DOHH2 (cell line): ENCODE measurements around the gene ASB1.

Source experiments
- EZH2phosphoT487 ChIP-seq: fragments of 200-600 bp; sonication (generic); IDR thresholded peaks from 2 replicates; pipeline ENCODE4 v1.6.1; 2017; ENCODE audit warnings: borderline replicate concordance, mild to moderate bottlenecking, antibody characterized with exemption, low read length, moderate library complexity, mixed read lengths
- TF ChIP-seq, protein P1 (sequence below): fragments of 200-600 bp; sonication (generic); IDR thresholded peaks from one replicate; pipeline ENCODE4 v1.5.1; 2014; ENCODE audit warnings: antibody characterized with exemption, mild to moderate bottlenecking, low read depth, low read length; ENCODE audit not compliant: poor library complexity, severe bottlenecking

DNA sequence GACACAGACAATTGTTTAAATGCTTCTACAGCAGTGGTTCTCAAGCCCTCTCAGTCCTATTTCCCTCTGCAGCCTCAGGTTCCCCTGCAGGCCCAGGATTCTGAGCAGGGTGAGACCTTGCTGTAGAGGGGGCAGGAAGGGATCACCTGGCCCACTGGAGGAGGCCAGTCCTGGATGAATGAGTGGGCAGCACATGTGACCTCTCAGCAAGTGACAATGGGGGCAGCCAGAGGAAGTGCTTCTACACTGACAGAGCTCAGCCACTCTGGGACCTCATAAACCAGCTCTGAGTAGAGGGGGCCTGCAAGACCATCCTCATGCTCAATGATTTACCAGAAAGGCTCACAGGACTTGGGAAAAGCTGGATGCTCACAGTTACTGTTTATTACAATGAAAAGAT, 63.2 kb downstream of the ASB1 start:
- TF ChIP-seq, protein P1, sequence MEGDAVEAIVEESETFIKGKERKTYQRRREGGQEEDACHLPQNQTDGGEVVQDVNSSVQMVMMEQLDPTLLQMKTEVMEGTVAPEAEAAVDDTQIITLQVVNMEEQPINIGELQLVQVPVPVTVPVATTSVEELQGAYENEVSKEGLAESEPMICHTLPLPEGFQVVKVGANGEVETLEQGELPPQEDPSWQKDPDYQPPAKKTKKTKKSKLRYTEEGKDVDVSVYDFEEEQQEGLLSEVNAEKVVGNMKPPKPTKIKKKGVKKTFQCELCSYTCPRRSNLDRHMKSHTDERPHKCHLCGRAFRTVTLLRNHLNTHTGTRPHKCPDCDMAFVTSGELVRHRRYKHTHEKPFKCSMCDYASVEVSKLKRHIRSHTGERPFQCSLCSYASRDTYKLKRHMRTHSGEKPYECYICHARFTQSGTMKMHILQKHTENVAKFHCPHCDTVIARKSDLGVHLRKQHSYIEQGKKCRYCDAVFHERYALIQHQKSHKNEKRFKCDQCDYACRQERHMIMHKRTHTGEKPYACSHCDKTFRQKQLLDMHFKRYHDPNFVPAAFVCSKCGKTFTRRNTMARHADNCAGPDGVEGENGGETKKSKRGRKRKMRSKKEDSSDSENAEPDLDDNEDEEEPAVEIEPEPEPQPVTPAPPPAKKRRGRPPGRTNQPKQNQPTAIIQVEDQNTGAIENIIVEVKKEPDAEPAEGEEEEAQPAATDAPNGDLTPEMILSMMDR, result no peak
- no peak for TF ChIP-seq EZH2phosphoT487
